A673 (cell line): ENCODE data around the gene BRD4. TPM values are rescaled to one million over a fixed set of nuclear protein-coding genes. Genes with fewer than 3 reads are reported as not detected.

ENCODE experiments used
- BruUV-seq: library from RNA; stranded (reverse); fragments of 400-500 nt; replicated peaks from 2 replicates; lab custom pipeline; 2021; lab: Mats Ljungman, UMichigan
- CTCF ChIA-PET: fragments of 300-600 bp; sonication (Branson Sonifier 250); formaldehyde crosslinking; loops from one replicate; lab custom pipeline; 2022; ENCODE audit warnings: antibody characterized with exemption; lab: Charles Lee
- POLR2A ChIA-PET: fragments of 300-600 bp; sonication (Branson Sonifier 250); formaldehyde crosslinking; loops from one replicate; lab custom pipeline; 2022; ENCODE audit warnings: antibody characterized with exemption; ENCODE audit not compliant: low non-redundant PET; lab: Charles Lee
- DNase-seq: peaks from one replicate; pipeline ENCODE4 v3.0.0-alpha.2; 2015; ENCODE audit warnings: low spot score
- H3K27ac ChIP-seq: fragments of 200-600 bp; sonication (generic); 2 replicates; pipeline ENCODE4 v1.5.1; 2016; ENCODE audit warnings: mixed run types, low read depth, mild to moderate bottlenecking, mixed read lengths, antibody characterized with exemption, low read length; ENCODE audit not compliant: poor library complexity, severe bottlenecking
- H3K27me3 ChIP-seq: fragments of 200-600 bp; sonication (generic); replicated peaks from 2 replicates; pipeline ENCODE4 v1.6.1; 2017; ENCODE audit warnings: mixed run types, low read depth, mild to moderate bottlenecking, mixed read lengths, antibody characterized with exemption, low read length; ENCODE audit not compliant: insufficient read depth, poor library complexity
- H3K36me3 ChIP-seq: fragments of 200-600 bp; sonication (generic); 2 replicates; pipeline ENCODE4 v1.6.1; 2016; ENCODE audit warnings: mixed run types, mild to moderate bottlenecking, mixed read lengths, antibody characterized with exemption, low read length; ENCODE audit not compliant: insufficient read depth, poor library complexity, severe bottlenecking
- H3K4me1 ChIP-seq: fragments of 200-600 bp; sonication (generic); 2 replicates; pipeline ENCODE4 v1.6.1; 2017; ENCODE audit warnings: mixed run types, mild to moderate bottlenecking, mixed read lengths, antibody characterized with exemption, low read length; ENCODE audit not compliant: insufficient read depth, poor library complexity, severe bottlenecking
- H3K4me3 ChIP-seq: fragments of 200-600 bp; sonication (generic); 2 replicates; pipeline ENCODE4 v1.5.1; 2016; ENCODE audit warnings: low read depth, mixed run types, mild to moderate bottlenecking, mixed read lengths, low read length; ENCODE audit not compliant: poor library complexity, severe bottlenecking
- H3K9me3 ChIP-seq: fragments of 200-600 bp; sonication (generic); 2 replicates; pipeline ENCODE4 v1.6.1; 2016; ENCODE audit warnings: mixed run types, low read depth, mild to moderate bottlenecking, mixed read lengths, antibody characterized with exemption, low read length; ENCODE audit not compliant: poor library complexity, severe bottlenecking
- EZH2 ChIP-seq: fragments of 200-600 bp; sonication (generic); IDR thresholded peaks from 2 replicates; pipeline ENCODE4 v1.6.1; 2017; ENCODE audit warnings: borderline replicate concordance, low read depth, mild to moderate bottlenecking, mixed read lengths, antibody characterized with exemption, low read length; ENCODE audit not compliant: poor library complexity, severe bottlenecking
- intact Hi-C: fragments of 100-400 bp; cut with micrococcal nuclease; formaldehyde crosslinking; loops from one replicate; pipeline ENCODE4 v1.10.0; 2022; ENCODE audit not compliant: unreplicated experiment
- total RNA-seq: library from RNA; stranded (reverse); gene quantifications from 2 replicates; pipeline ENCODE4 v1.2.3, GENCODE V29; 2021
- TF ChIP-seq, protein P1 (sequence below): fragments of 300-800, 200-600 bp; sonication (generic); conservative IDR thresholded peaks from 2 replicates; pipeline ENCODE4 v1.5.1; 2017; ENCODE audit warnings: low read depth, mild to moderate bottlenecking, antibody characterized with exemption, low read length, moderate library complexity, mixed read lengths

Gene BRD4
- total RNA-seq, 1 experiment from 2014 or later, result 174 TPM

DNA sequence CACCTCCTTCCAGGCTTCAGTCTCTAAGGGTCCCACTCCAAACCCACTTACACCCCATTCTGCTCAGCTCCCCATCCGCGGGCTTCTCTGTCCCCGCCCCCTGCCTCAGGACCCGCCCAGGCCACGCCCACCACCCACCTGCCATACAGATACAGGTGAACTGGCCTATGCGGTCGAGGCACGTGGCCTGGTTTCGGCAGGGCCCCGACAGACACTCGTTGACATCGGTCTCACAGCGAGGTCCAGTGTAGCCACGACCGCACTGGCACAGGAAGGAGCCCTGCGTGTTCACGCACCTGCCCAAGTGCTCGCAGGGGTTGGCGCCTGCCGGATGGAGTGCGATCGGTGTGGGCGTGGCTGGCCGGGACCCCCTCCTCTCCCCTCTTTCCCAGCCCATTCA lies 143.5 kb downstream of the BRD4 start:
- no peaks in the 10 kb centered on the region for H3K4me1 ChIP-seq
- CTCF ChIA-PET, result no interaction called here
- POLR2A ChIA-PET, result no interaction called here
- H3K27ac ChIP-seq, result no peak overlapping the region
- H3K4me3 ChIP-seq, result no peak overlapping the region
- no peak for DNase-seq
- H3K9me3 ChIP-seq, result no peaks in the 10 kb centered on the region
- no peaks in the 10 kb centered on the region for H3K36me3 ChIP-seq
- no peak for TF ChIP-seq EZH2
- intact Hi-C loops, result no loop called here
- H3K27me3 ChIP-seq, result no peaks in the 10 kb centered on the region
- BruUV-seq, result no TSS peak

DNA sequence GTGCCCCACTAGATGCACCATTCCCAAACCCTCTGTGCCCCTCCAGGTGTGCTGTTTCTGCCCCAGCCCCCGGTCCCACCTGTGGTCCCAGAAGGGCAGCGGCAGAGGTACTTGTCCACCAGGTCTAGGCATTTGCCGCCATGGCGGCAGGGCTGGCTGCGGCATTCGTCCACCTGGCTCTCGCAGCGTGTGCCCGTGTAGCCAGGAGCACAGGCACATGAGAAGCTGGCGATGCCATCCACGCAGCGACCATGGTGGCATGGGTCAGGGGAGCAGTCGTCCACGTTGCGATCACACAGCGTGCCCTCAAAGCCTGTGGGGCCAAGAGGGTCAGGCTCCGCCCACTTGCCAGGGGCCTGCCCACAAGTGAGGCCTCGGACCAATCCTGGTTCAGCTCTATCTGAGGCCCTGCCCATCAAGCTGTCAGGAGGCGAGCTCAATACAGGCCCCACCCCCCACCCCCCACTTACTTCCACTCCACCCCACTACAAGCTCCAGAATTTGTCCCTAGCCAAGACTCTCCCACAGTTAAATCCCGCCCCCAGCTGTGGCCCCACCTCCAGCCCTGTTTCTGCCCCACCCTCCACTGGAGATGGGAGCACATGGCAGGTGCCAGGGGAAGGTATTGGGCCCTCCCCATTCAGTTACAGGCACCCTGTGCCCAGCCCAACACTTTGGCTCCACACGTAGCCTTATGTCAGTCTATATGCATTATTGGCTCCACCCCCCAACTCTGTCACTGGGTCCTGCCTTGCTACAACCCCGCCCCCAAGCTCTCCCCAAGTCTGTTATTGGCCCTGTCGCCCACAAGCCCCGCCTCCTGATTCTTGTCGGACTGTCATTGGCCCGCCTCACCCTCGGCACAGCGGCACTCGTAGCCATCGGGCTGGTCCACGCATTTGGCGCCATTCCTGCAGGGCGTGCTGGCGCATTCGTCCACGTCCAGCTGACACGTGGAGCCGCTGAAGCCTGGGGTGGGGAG lies 145.0 kb downstream of the BRD4 start:
- Histone ChIP-seq H3K36me3 (no peaks in the 10 kb centered on the region), H3K9me3 (no peaks in the 10 kb centered on the region), H3K27me3 (no peaks in the 10 kb centered on the region), H3K4me3 (no peak overlapping the region), H3K27ac (no peak overlapping the region), H3K4me1 (no peaks in the 10 kb centered on the region)
- ChIA-PET CTCF (no interaction called here), POLR2A (no interaction called here)
- intact Hi-C loops, result no loop called here
- TF ChIP-seq, protein P1, sequence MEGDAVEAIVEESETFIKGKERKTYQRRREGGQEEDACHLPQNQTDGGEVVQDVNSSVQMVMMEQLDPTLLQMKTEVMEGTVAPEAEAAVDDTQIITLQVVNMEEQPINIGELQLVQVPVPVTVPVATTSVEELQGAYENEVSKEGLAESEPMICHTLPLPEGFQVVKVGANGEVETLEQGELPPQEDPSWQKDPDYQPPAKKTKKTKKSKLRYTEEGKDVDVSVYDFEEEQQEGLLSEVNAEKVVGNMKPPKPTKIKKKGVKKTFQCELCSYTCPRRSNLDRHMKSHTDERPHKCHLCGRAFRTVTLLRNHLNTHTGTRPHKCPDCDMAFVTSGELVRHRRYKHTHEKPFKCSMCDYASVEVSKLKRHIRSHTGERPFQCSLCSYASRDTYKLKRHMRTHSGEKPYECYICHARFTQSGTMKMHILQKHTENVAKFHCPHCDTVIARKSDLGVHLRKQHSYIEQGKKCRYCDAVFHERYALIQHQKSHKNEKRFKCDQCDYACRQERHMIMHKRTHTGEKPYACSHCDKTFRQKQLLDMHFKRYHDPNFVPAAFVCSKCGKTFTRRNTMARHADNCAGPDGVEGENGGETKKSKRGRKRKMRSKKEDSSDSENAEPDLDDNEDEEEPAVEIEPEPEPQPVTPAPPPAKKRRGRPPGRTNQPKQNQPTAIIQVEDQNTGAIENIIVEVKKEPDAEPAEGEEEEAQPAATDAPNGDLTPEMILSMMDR, result no peak
- no peak for TF ChIP-seq EZH2
- BruUV-seq, result no TSS peak
- DNase-seq, result peak; percentile 54

Other genes with a start within 250 kb of the BRD4 start
- gene SYDE1, start 225.1 kb downstream of the BRD4 start, total RNA-seq, result 30.1 and 32.3 TPM in 2 replicates
- gene NOTCH3, start 131.5 kb downstream of the BRD4 start, total RNA-seq, result 19.7 and 41.9 TPM in 2 replicates
- gene EPHX3, start 100.1 kb downstream of the BRD4 start, total RNA-seq, result 0.73 and 1.2 TPM in 2 replicates
- 46.8 and 48.4 TPM in 2 replicates for gene AKAP8, start 47.2 kb upstream of the BRD4 start, total RNA-seq
- 132 and 147 TPM in 2 replicates for gene AKAP8L, start 86.4 kb upstream of the BRD4 start, total RNA-seq
- gene WIZ, start 117.4 kb upstream of the BRD4 start, total RNA-seq, result 72.3 and 73.7 TPM in 2 replicates
- gene RASAL3, start 132.0 kb upstream of the BRD4 start, total RNA-seq, result 1.1 TPM in 2 replicates
- gene PGLYRP2, start 147.0 kb upstream of the BRD4 start, total RNA-seq, result 3.5 and 4.7 TPM in 2 replicates
- gene CYP4F22, start 176.0 kb upstream of the BRD4 start, total RNA-seq, result 78.3 and 79.7 TPM in 2 replicates